WTC11 (cell line): ENCODE data around the gene SP140.

ENCODE experiments used
- CDX4 ChIP-seq: fragments of 250-450 bp; sonication (Bioruptor Pico); IDR thresholded peaks from 2 replicates; pipeline ENCODE4 v1.9.0; 2021; ENCODE audit warnings: moderate library complexity, mild to moderate bottlenecking, inconsistent platforms, borderline replicate concordance
- CREB1 ChIP-seq: sonication (generic); formaldehyde crosslinking; IDR thresholded peaks from 2 replicates; pipeline ENCODE4 v1.8.0; 2023; ENCODE audit warnings: mild to moderate bottlenecking, missing genetic modification reagents
- ESRRA ChIP-seq: sonication (generic); formaldehyde crosslinking; IDR thresholded peaks from 2 replicates; pipeline ENCODE4 v1.8.1; 2022; ENCODE audit warnings: mild to moderate bottlenecking, missing genetic modification reagents, borderline replicate concordance
- FOXK1 ChIP-seq: sonication (generic); formaldehyde crosslinking; IDR thresholded peaks from 2 replicates; pipeline ENCODE4 v1.8.0; 2022; ENCODE audit warnings: mild to moderate bottlenecking, moderate library complexity, missing genetic modification reagents
- FOXP1 ChIP-seq: sonication (generic); formaldehyde crosslinking; IDR thresholded peaks from 2 replicates; pipeline ENCODE4 v1.8.0; 2022; ENCODE audit warnings: missing genetic modification reagents, mild to moderate bottlenecking, moderate library complexity, borderline replicate concordance
- SP1 ChIP-seq: sonication (generic); formaldehyde crosslinking; conservative IDR thresholded peaks from 2 replicates; pipeline ENCODE4 v1.8.1; 2022; ENCODE audit warnings: missing genetic modification reagents
- TEAD1 ChIP-seq: sonication (generic); formaldehyde crosslinking; IDR thresholded peaks from 2 replicates; pipeline ENCODE4 v1.8.0; 2022; ENCODE audit warnings: mild to moderate bottlenecking, missing genetic modification reagents
- ZNF121 ChIP-seq: sonication (generic); formaldehyde crosslinking; IDR thresholded peaks from 2 replicates; pipeline ENCODE4 v1.8.0; 2023; ENCODE audit warnings: missing genetic modification reagents
- ZNF512 ChIP-seq: sonication (generic); formaldehyde crosslinking; IDR thresholded peaks from 2 replicates; pipeline ENCODE4 v1.8.1; 2022; ENCODE audit warnings: missing genetic modification reagents, borderline replicate concordance
- TF ChIP-seq, protein P1 (sequence below): fragments of 200-600 bp; IDR thresholded peaks from 2 replicates; pipeline ENCODE4 v1.8.0; 2022; ENCODE audit warnings: antibody characterized with exemption
- TF ChIP-seq, protein P2 (sequence below): sonication (generic); formaldehyde crosslinking; IDR thresholded peaks from 2 replicates; pipeline ENCODE4 v1.8.0; 2022; ENCODE audit warnings: mild to moderate bottlenecking, missing genetic modification reagents
- TF ChIP-seq, protein P3 (sequence below): sonication (generic); formaldehyde crosslinking; IDR thresholded peaks from 2 replicates; pipeline ENCODE4 v1.8.1; 2023; ENCODE audit warnings: mild to moderate bottlenecking, missing genetic modification reagents, moderate library complexity

DNA sequence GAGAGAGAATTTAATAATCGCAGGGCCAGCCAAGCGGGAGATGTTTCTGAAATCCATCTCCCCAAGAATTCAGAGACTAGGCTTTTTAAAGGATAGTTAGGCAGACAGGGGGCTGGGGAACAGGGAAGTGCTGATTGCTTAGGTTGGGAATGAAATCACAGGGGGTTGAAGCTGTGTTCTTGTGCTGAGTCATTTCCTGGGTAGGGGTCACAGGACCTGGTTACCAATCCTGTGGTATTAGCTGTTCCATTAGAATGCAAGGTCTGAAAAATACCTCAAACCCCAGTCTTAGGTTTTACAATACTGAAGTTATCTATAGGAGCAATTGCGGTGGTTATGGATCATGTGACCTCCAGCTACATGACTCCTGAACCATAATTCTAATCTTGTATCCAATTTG, 4.6 kb downstream of the SP140 start:
- TF ChIP-seq, protein P1, sequence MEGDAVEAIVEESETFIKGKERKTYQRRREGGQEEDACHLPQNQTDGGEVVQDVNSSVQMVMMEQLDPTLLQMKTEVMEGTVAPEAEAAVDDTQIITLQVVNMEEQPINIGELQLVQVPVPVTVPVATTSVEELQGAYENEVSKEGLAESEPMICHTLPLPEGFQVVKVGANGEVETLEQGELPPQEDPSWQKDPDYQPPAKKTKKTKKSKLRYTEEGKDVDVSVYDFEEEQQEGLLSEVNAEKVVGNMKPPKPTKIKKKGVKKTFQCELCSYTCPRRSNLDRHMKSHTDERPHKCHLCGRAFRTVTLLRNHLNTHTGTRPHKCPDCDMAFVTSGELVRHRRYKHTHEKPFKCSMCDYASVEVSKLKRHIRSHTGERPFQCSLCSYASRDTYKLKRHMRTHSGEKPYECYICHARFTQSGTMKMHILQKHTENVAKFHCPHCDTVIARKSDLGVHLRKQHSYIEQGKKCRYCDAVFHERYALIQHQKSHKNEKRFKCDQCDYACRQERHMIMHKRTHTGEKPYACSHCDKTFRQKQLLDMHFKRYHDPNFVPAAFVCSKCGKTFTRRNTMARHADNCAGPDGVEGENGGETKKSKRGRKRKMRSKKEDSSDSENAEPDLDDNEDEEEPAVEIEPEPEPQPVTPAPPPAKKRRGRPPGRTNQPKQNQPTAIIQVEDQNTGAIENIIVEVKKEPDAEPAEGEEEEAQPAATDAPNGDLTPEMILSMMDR, result no peak
- TF ChIP-seq, protein P2, sequence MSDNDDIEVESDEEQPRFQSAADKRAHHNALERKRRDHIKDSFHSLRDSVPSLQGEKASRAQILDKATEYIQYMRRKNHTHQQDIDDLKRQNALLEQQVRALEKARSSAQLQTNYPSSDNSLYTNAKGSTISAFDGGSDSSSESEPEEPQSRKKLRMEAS (CRISPR knock-in tag), result no peak
- TF ChIP-seq CREB1 (CRISPR knock-in tag) (no peak), ZNF121 (no peak), ESRRA (CRISPR knock-in tag) (no peak), SP1 (CRISPR knock-in tag) (no peak), ZNF512 (CRISPR knock-in tag) (no peak), TEAD1 (CRISPR knock-in tag) (no peak), FOXP1 (no peak), FOXK1 (CRISPR knock-in tag) (no peak), CDX4 (CRISPR knock-in tag) (no peak)
- TF ChIP-seq, protein P3, sequence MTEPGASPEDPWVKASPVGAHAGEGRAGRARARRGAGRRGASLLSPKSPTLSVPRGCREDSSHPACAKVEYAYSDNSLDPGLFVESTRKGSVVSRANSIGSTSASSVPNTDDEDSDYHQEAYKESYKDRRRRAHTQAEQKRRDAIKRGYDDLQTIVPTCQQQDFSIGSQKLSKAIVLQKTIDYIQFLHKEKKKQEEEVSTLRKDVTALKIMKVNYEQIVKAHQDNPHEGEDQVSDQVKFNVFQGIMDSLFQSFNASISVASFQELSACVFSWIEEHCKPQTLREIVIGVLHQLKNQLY (CRISPR knock-in tag), result no peak
